GM12878 (cell line): ENCODE data around the gene KIAA2012. TPM values are rescaled to one million over a fixed set of nuclear protein-coding genes. Genes with fewer than 3 reads are reported as not detected.
A peak's percentile ranks its signal among the peaks of the same experiment; 100 is the strongest.

Experiments used
- BHLHE40 ChIP-seq, 2 experiments: fragments of 450-650 bp in 1 of 2; IDR thresholded peaks; 2 replicates each; pipeline ENCODE4 v1.6.1; 2011 to 2017; ENCODE audit warnings: low read depth in 2 of 2, borderline replicate concordance in 1 of 2, improper control_type of control experiment in 1 of 2, low read length in 1 of 2, mild to moderate bottlenecking in 1 of 2
- CREB1 ChIP-seq: IDR thresholded peaks from 2 replicates; pipeline ENCODE4 v1.6.1; 2012; ENCODE audit warnings: low read depth, mild to moderate bottlenecking, inconsistent platforms
- MYC ChIP-seq: IDR thresholded peaks from 2 replicates; pipeline ENCODE4 v1.6.1; 2011; ENCODE audit warnings: mild to moderate bottlenecking, low read length, moderate library complexity, inconsistent platforms; ENCODE audit not compliant: insufficient read depth, insufficient replicate concordance, insufficient read length, severe bottlenecking
- NFYB ChIP-seq: IDR thresholded peaks from 2 replicates; pipeline ENCODE4 v1.6.1; 2011; ENCODE audit warnings: low read depth, mild to moderate bottlenecking, low read length, improper control_type of control experiment, moderate library complexity; ENCODE audit not compliant: insufficient read depth
- NR2C1 ChIP-seq: fragments of 450-650 bp; IDR thresholded peaks from 2 replicates; pipeline ENCODE4 v1.6.1; 2017; ENCODE audit warnings: antibody characterized with exemption, mild to moderate bottlenecking, moderate library complexity
- NR2F1 ChIP-seq: fragments of 450-650 bp; conservative IDR thresholded peaks from 2 replicates; pipeline ENCODE4 v1.6.1; 2017; ENCODE audit warnings: mild to moderate bottlenecking
- RELA ChIP-seq: fragments of 450-650 bp; IDR thresholded peaks from 2 replicates; pipeline ENCODE4 v1.8.0; 2014; ENCODE audit warnings: borderline replicate concordance; ENCODE audit not compliant: partially characterized antibody
- RUNX3 ChIP-seq: IDR thresholded peaks from 2 replicates; pipeline ENCODE4 v1.6.1; 2012; ENCODE audit warnings: low read length, inconsistent platforms
- SMARCA5 ChIP-seq: fragments of 450-650 bp; IDR thresholded peaks from 2 replicates; pipeline ENCODE4 v1.6.1; 2017; ENCODE audit warnings: mild to moderate bottlenecking
- TCF12 ChIP-seq: IDR thresholded peaks from 2 replicates; pipeline ENCODE4 v1.6.1; 2011; ENCODE audit warnings: low read depth, mild to moderate bottlenecking, low read length
- polyA plus RNA-seq, 11 experiments: library from polyadenylated mRNA; depleted of rRNA in 4 of 11; unstranded in 6 of 11; stranded (reverse) in 5 of 11; fragments of >200 nt; fragmentation: Nextera tagmentation in 4 of 11; fragmentation: Illumina TruSeq in 1 of 11; extraction: Ambion mirVana in 4 of 11; extraction: Trizol in 1 of 11; gene quantifications; 1 replicate in 1 of 11; 2 replicates in 10 of 11; pipeline versions ENCODE4 v1.2.1 to v1.2.3, GENCODE V29; 2011 to 2016; ENCODE audit warnings: inconsistent platforms in 2 of 11, missing spikeins in 2 of 11, low read depth in 1 of 11
- total RNA-seq, 4 experiments: library from RNA; depleted of rRNA in 3 of 4; stranded (reverse); fragments of >200 nt in 3 of 4; fragmentation: Illumina TruSeq in 1 of 4; extraction: Trizol in 1 of 4; gene quantifications; 2 replicates each; pipeline versions ENCODE4 v1.2.1 to v1.2.3, GENCODE V29; 2013 to 2021
- TF ChIP-seq, protein P1 (sequence below): fragments of 450-650 bp; IDR thresholded peaks from 2 replicates; pipeline ENCODE4 v1.6.1; 2017; ENCODE audit warnings: mild to moderate bottlenecking, moderate library complexity
- TF ChIP-seq, protein P2 (sequence below): fragments of 150-350 bp; IDR thresholded peaks from 2 replicates; pipeline ENCODE4 v1.6.1; 2014; ENCODE audit warnings: mild to moderate bottlenecking, low read depth, low read length
- TF ChIP-seq, protein P3 (sequence below): fragments of 450-650 bp; IDR thresholded peaks from 2 replicates; pipeline ENCODE4 v1.6.1; 2017; ENCODE audit warnings: low read depth, mild to moderate bottlenecking, moderate library complexity
- TF ChIP-seq, protein P4 (sequence below): fragments of 450-650 bp; IDR thresholded peaks from 2 replicates; pipeline ENCODE4 v1.6.1; 2018; ENCODE audit warnings: mild to moderate bottlenecking, low read depth, moderate library complexity; ENCODE audit not compliant: partially characterized antibody
- TF ChIP-seq, protein P5 (sequence below): IDR thresholded peaks from 2 replicates; pipeline ENCODE4 v1.6.1; 2012; ENCODE audit warnings: low read depth, low read length, improper control_type of control experiment
- TF ChIP-seq, protein P6 (sequence below): IDR thresholded peaks from 2 replicates; pipeline ENCODE4 v1.6.1; 2012; ENCODE audit warnings: low read depth, low read length, improper control_type of control experiment

Gene KIAA2012
- total and polyA plus RNA-seq, 10 of the 15 experiments (the other 5 are each of a cell fraction or from before 2014, with no cell fraction given), result 0.03 TPM; not detected in 9

DNA sequence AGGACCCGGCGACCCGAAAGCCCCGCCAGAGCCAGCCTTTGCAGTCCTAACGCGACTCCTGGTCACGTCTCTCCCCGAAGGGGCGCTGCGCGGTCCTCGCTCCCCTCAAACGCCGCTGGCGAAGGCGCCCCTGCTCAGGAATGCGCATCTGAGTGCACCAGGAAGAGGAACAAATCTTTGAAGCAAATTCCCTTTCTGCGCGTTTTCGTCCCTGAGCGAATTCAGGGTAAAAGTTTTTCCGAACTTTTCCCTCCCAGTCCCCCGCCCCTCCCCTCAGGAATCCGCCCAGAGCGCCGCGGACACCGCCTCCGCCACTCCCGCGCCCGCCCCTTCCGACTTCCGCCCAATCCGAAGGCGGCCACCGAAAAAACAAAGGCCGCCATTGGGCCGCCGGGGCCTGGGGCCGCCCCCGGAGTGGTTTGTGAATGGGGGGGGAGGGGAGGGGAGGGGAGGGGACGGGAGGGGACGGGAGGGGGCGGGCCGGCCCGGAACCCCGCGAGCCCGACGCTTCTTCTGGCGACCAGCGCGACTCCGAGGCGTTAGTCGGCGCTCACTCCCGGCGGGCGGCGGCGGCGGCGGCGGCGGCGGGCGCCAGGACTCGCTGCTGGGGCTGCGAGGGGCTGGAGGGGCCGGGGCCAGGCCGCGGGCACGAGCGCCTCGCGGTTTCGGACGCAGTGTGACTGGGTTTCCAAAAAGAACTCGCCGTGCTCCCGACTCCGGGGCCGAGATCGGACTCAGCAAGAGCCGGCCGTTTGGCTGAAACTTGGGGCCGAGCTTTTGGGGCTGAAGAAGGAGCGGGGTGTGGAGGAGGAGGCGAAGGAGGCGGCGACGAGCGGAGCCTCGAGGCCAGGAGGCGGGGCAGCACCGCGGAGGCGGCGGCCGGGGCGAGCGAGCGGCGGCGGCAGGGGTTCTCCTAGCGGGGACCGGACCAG, 39.5 kb upstream of the KIAA2012 start, which contains the start of gene FZD7 (continued):
- TF ChIP-seq, protein P1, sequence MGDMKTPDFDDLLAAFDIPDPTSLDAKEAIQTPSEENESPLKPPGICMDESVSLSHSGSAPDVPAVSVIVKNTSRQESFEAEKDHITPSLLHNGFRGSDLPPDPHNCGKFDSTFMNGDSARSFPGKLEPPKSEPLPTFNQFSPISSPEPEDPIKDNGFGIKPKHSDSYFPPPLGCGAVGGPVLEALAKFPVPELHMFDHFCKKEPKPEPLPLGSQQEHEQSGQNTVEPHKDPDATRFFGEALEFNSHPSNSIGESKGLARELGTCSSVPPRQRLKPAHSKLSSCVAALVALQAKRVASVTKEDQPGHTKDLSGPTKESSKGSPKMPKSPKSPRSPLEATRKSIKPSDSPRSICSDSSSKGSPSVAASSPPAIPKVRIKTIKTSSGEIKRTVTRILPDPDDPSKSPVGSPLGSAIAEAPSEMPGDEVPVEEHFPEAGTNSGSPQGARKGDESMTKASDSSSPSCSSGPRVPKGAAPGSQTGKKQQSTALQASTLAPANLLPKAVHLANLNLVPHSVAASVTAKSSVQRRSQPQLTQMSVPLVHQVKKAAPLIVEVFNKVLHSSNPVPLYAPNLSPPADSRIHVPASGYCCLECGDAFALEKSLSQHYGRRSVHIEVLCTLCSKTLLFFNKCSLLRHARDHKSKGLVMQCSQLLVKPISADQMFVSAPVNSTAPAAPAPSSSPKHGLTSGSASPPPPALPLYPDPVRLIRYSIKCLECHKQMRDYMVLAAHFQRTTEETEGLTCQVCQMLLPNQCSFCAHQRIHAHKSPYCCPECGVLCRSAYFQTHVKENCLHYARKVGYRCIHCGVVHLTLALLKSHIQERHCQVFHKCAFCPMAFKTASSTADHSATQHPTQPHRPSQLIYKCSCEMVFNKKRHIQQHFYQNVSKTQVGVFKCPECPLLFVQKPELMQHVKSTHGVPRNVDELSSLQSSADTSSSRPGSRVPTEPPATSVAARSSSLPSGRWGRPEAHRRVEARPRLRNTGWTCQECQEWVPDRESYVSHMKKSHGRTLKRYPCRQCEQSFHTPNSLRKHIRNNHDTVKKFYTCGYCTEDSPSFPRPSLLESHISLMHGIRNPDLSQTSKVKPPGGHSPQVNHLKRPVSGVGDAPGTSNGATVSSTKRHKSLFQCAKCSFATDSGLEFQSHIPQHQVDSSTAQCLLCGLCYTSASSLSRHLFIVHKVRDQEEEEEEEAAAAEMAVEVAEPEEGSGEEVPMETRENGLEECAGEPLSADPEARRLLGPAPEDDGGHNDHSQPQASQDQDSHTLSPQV, result 0 out of 2 replicates have a peak, but pooled peaks have one; percentile 47
- TF ChIP-seq NR2F1 (no peak; the same call in 1 of the 2 replicates), RUNX3 (no peak), MYC (no peak), BHLHE40 (IDR thresholded peaks at IDR 0.05; ENCODE audit: borderline replicate concordance in 1 of 2, low read depth in 2 of 2, low read length in 1 of 2) (peak; percentile 28 to 73; a peak in 3 of 4 replicates), TCF12 (no peak), CREB1 (0 out of 2 replicates have a peak, but pooled peaks have one; percentile 30), NFYB (peak; percentile 50; the same call in 1 of the 2 replicates), RELA (no peak), SMARCA5 (peak; percentile 53), NR2C1 (no peak)
- TF ChIP-seq, protein P2, sequence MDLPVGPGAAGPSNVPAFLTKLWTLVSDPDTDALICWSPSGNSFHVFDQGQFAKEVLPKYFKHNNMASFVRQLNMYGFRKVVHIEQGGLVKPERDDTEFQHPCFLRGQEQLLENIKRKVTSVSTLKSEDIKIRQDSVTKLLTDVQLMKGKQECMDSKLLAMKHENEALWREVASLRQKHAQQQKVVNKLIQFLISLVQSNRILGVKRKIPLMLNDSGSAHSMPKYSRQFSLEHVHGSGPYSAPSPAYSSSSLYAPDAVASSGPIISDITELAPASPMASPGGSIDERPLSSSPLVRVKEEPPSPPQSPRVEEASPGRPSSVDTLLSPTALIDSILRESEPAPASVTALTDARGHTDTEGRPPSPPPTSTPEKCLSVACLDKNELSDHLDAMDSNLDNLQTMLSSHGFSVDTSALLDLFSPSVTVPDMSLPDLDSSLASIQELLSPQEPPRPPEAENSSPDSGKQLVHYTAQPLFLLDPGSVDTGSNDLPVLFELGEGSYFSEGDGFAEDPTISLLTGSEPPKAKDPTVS, result no peak
- TF ChIP-seq, protein P3, sequence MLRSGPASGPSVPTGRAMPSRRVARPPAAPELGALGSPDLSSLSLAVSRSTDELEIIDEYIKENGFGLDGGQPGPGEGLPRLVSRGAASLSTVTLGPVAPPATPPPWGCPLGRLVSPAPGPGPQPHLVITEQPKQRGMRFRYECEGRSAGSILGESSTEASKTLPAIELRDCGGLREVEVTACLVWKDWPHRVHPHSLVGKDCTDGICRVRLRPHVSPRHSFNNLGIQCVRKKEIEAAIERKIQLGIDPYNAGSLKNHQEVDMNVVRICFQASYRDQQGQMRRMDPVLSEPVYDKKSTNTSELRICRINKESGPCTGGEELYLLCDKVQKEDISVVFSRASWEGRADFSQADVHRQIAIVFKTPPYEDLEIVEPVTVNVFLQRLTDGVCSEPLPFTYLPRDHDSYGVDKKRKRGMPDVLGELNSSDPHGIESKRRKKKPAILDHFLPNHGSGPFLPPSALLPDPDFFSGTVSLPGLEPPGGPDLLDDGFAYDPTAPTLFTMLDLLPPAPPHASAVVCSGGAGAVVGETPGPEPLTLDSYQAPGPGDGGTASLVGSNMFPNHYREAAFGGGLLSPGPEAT, result peak; percentile 82
- TF ChIP-seq, protein P4, sequence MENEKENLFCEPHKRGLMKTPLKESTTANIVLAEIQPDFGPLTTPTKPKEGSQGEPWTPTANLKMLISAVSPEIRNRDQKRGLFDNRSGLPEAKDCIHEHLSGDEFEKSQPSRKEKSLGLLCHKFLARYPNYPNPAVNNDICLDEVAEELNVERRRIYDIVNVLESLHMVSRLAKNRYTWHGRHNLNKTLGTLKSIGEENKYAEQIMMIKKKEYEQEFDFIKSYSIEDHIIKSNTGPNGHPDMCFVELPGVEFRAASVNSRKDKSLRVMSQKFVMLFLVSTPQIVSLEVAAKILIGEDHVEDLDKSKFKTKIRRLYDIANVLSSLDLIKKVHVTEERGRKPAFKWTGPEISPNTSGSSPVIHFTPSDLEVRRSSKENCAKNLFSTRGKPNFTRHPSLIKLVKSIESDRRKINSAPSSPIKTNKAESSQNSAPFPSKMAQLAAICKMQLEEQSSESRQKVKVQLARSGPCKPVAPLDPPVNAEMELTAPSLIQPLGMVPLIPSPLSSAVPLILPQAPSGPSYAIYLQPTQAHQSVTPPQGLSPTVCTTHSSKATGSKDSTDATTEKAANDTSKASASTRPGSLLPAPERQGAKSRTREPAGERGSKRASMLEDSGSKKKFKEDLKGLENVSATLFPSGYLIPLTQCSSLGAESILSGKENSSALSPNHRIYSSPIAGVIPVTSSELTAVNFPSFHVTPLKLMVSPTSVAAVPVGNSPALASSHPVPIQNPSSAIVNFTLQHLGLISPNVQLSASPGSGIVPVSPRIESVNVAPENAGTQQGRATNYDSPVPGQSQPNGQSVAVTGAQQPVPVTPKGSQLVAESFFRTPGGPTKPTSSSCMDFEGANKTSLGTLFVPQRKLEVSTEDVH, result no peak
- TF ChIP-seq, protein P5, sequence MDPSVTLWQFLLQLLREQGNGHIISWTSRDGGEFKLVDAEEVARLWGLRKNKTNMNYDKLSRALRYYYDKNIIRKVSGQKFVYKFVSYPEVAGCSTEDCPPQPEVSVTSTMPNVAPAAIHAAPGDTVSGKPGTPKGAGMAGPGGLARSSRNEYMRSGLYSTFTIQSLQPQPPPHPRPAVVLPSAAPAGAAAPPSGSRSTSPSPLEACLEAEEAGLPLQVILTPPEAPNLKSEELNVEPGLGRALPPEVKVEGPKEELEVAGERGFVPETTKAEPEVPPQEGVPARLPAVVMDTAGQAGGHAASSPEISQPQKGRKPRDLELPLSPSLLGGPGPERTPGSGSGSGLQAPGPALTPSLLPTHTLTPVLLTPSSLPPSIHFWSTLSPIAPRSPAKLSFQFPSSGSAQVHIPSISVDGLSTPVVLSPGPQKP, result no peak
- TF ChIP-seq, protein P6, sequence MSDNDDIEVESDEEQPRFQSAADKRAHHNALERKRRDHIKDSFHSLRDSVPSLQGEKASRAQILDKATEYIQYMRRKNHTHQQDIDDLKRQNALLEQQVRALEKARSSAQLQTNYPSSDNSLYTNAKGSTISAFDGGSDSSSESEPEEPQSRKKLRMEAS, result no peak; the same call in 1 of the 2 replicates
